ENCODE results near the gene NLRX1.
"Not testable (repeated sequence)": the region's sequence is repeated elsewhere in the genome, so short reads cannot be mapped to it uniquely, and the experiment has no call there.

Gene NLRX1

GRCh38 chr11:119155733-119156492 is 12.6 kb upstream of the NLRX1 start:
- peak; percentile 26 for DNase-seq

GRCh38 chr11:119156496-119156895 is 12.0 kb upstream of the NLRX1 start:
- no peak for DNase-seq

- DNase-seq: peak; percentile 36
Observed at GRCh38 chr11:119157063-119157462, 11.5 kb upstream of the NLRX1 start.

GRCh38 chr11:119158467-119158866 is 10.1 kb upstream of the NLRX1 start:
- no peak for DNase-seq

- no peak for DNase-seq
Observed at GRCh38 chr11:119160151-119160550, 8.4 kb upstream of the NLRX1 start.

GRCh38 chr11:119161871-119162270 is 6.7 kb upstream of the NLRX1 start:
- DNase-seq: no peak

GRCh38 chr11:119166368-119167076 is 2.0 kb upstream of the NLRX1 start:
- no peak for DNase-seq

GRCh38 chr11:119167077-119167458 is 1.5 kb upstream of the NLRX1 start:
- not testable (repeated sequence) for DNase-seq

GRCh38 chr11:119167933-119168332 is 592 bp upstream of the NLRX1 start:
- DNase-seq: no peak

- DNase-seq: peak; percentile 55
Observed at GRCh38 chr11:119169282-119169719, 776 bp downstream of the NLRX1 start.

- DNase-seq: peak; percentile 40
Observed at GRCh38 chr11:119172513-119172912, 4.0 kb downstream of the NLRX1 start.

- no peak for DNase-seq
Observed at GRCh38 chr11:119173453-119173852, 4.9 kb downstream of the NLRX1 start.

- no peak for DNase-seq
Observed at GRCh38 chr11:119175493-119176077, 7.1 kb downstream of the NLRX1 start.

- no peak for DNase-seq
Observed at GRCh38 chr11:119178166-119178680, 9.7 kb downstream of the NLRX1 start.

GRCh38 chr11:119179342-119179741 is 10.8 kb downstream of the NLRX1 start:
- no peak for DNase-seq

GRCh38 chr11:119179983-119180382 is 11.5 kb downstream of the NLRX1 start:
- no peak for DNase-seq

- no peak for DNase-seq
Observed at GRCh38 chr11:119180729-119181676, 12.5 kb downstream of the NLRX1 start.

GRCh38 chr11:119181677-119182412 is 13.3 kb downstream of the NLRX1 start:
- no peak for DNase-seq

GRCh38 chr11:119184399-119184798 is 15.9 kb downstream of the NLRX1 start:
- DNase-seq: not testable (repeated sequence)

- DNase-seq: no peak
Observed at GRCh38 chr11:119185981-119186634, 17.6 kb downstream of the NLRX1 start.
